ENCODE measurements around the gene TRAM2. TPM values are rescaled to one million over a fixed set of nuclear protein-coding genes. Genes with fewer than 3 reads are reported as not detected.

Gene TRAM2
- total and polyA plus RNA-seq, 2 of the 8 experiments (the other 6 are each of a cell fraction or from before 2014, with no cell fraction given): 9.0 to 21.4 TPM

GRCh38 chr6:52553158-52553557, 23.7 kb downstream of the TRAM2 start:
- no peak overlapping the region for H3K4ac ChIP-seq (replicated peaks; ENCODE audit: insufficient read length, low read depth, low read length)
- H3K27me3 ChIP-seq (replicated peaks in 1 of 4; ENCODE audit: control insufficient read depth in 3 of 4, extremely low read depth in 1 of 4, insufficient read depth in 3 of 4, low read length in 3 of 4): no peaks in the 10 kb centered on the region
- no peak overlapping the region for H3K56ac ChIP-seq (replicated peaks; ENCODE audit: insufficient read length, low read depth, low read length)
- H2AK5ac ChIP-seq (ENCODE audit: low read depth, low read length): no peak overlapping the region
- no peak overlapping the region for H3K14ac ChIP-seq (ENCODE audit: insufficient read length)
- peaks cover 0 to 49% of the 10 kb centered on the region in 2 experiments; a peak in 3 of 4 replicates for H3K79me2 ChIP-seq (ENCODE audit: control insufficient read depth in 1 of 2, insufficient read depth in 2 of 2, low read length in 2 of 2)
- H3K18ac ChIP-seq (ENCODE audit: extremely low read depth, low read length): no peak overlapping the region
- no peaks in the 10 kb centered on the region for H3K9me3 ChIP-seq (ENCODE audit: insufficient read depth in 2 of 2, low read depth in 1 of 2, low read length in 1 of 2)
- peaks cover 0 to 1% of the 10 kb centered on the region in 2 experiments for H4K20me1 ChIP-seq (replicated peaks in 1 of 2; ENCODE audit: control insufficient read depth in 1 of 2, insufficient read depth in 2 of 2, low read length in 2 of 2)
- H3K27ac ChIP-seq (ENCODE audit: low read depth, low read length): no peak overlapping the region
- H3K23me2 ChIP-seq (ENCODE audit: low read depth, low read length): no peaks in the 10 kb centered on the region; the same call in 1 of the 2 replicates
- H2BK5ac ChIP-seq (ENCODE audit: low read depth, low read length): no peak overlapping the region
- no peak overlapping the region for H2BK12ac ChIP-seq (ENCODE audit: low read depth, low read length)
- WGBS, 2 experiments (ENCODE audit: extremely low coverage in 1 of 2, insufficient coverage in 1 of 2, insufficient read length in 1 of 2, insufficient replicate concordance in 2 of 2, low coverage in 1 of 2, low lambda C conversion rate in 2 of 2, missing lambda C conversion rate in 1 of 2): 89% methylated on average over 1 of the region's 1 CpG; no CpG with 5 or more reads in 1 of the 2 experiments
- no peak overlapping the region for H3K23ac ChIP-seq (ENCODE audit: insufficient read length)
- H3K9ac ChIP-seq (replicated peaks in 1 of 4; ENCODE audit: extremely low read depth in 1 of 4, low read depth in 3 of 4, low read length in 3 of 4): no peak overlapping the region
- no peak overlapping the region for H4K8ac ChIP-seq (ENCODE audit: extremely low read depth, insufficient read depth, low read length)
- peaks cover 8% of the 10 kb centered on the region for H3K79me1 ChIP-seq (ENCODE audit: low read depth, low read length)
- POLR2A ChIA-PET (ENCODE audit: partially characterized antibody): interaction anchor here (1.2 to 2.0 kb wide), 4 partner anchors 11 to 37 kb away, joined by 4 to 7 read pairs (median 4); partner anchors contain the start of gene TRAM2
- H3K4me1 ChIP-seq (replicated peaks in 1 of 4; ENCODE audit: control insufficient read depth in 3 of 4, insufficient read depth in 4 of 4, low read length in 3 of 4): peaks cover 13 to 25% (median 21%) of the 10 kb centered on the region in 4 experiments
- FAIRE-seq (no peak), DNase-seq (ENCODE audit: low read depth in 1 of 2, low spot score in 2 of 2) (no peak)
- no peak overlapping the region for H4K5ac ChIP-seq (ENCODE audit: insufficient read length, low read depth, low read length)
- H4K91ac ChIP-seq (replicated peaks; ENCODE audit: insufficient read length, low read length): no peak overlapping the region
- no peak overlapping the region for H2BK120ac ChIP-seq (replicated peaks; ENCODE audit: low read depth, low read length)
- H3K4me3 ChIP-seq (ENCODE audit: extremely low read depth in 1 of 4, insufficient read depth in 2 of 4, low read depth in 3 of 4, low read length in 4 of 4): no peak overlapping the region
- no peak overlapping the region for H2BK15ac ChIP-seq (ENCODE audit: low read length)
- no peak overlapping the region for H2BK20ac ChIP-seq (ENCODE audit: low read length)
- CTCF ChIA-PET (ENCODE audit: partially characterized antibody): interaction anchor here (0.7 to 4.2 kb wide), 7 partner anchors 8 to 43 kb away, joined by 3 to 49 read pairs (median 8); partner anchors contain the start of gene TRAM2
- H2AFZ ChIP-seq (ENCODE audit: low read length): no peak overlapping the region
- H3K36me3 ChIP-seq (ENCODE audit: control insufficient read depth in 2 of 4, insufficient read depth in 4 of 4, low read length in 3 of 4): no peaks in the 10 kb centered on the region
- no peak overlapping the region; a peak in 1 of 4 replicates for H3K4me2 ChIP-seq (ENCODE audit: insufficient read depth in 1 of 2, low read depth in 2 of 2, low read length in 2 of 2)
- no peak for TF ChIP-seq SP1 (IDR thresholded peaks at IDR 0.05; ENCODE audit: low read depth, low read length)
- TF ChIP-seq BRCA1 (IDR thresholded peaks at IDR 0.05; ENCODE audit: low read depth, low read length): no peak
- TF ChIP-seq SIRT6 (IDR thresholded peaks at IDR 0.05; ENCODE audit: low read length): no peak
- no peak for TF ChIP-seq POU5F1 (IDR thresholded peaks at IDR 0.05; ENCODE audit: low read depth, low read length)
- no peak for TF ChIP-seq RNF2 (IDR thresholded peaks at IDR 0.05; ENCODE audit: borderline replicate concordance, low read depth, low read length, missing control alignments, poor library complexity, severe bottlenecking)
- no peak for TF ChIP-seq CEBPB (IDR thresholded peaks at IDR 0.05; ENCODE audit: low read depth, low read length)
- TF ChIP-seq CBX8 (IDR thresholded peaks at IDR 0.05; ENCODE audit: borderline replicate concordance, low read depth, low read length): no peak
- no peak for TF ChIP-seq BACH1 (IDR thresholded peaks at IDR 0.05; ENCODE audit: low read length)
- TF ChIP-seq EGR1 (IDR thresholded peaks at IDR 0.05; ENCODE audit: borderline replicate concordance, low read depth, low read length): no peak
- TF ChIP-seq TCF12 (IDR thresholded peaks at IDR 0.05; ENCODE audit: low read depth, low read length): no peak
- TF ChIP-seq TEAD4 (IDR thresholded peaks at IDR 0.05; ENCODE audit: low read depth, low read length): no peak
- no peak for TF ChIP-seq SRF (IDR thresholded peaks at IDR 0.05; ENCODE audit: low read depth, low read length)
- TF ChIP-seq MAX (IDR thresholded peaks at IDR 0.05): no peak
- no peak for TF ChIP-seq SP2 (IDR thresholded peaks at IDR 0.05; ENCODE audit: low read length)
- no peak for TF ChIP-seq RXRA (IDR thresholded peaks at IDR 0.05; ENCODE audit: insufficient read depth, low read depth, low read length)
- no peak for TF ChIP-seq HDAC6 (IDR thresholded peaks at IDR 0.05; ENCODE audit: low read depth, low read length)
